ENCODE data around the gene PROC.
"Not testable (repeated sequence)": the region's sequence is repeated elsewhere in the genome, so short reads cannot be mapped to it uniquely, and the experiment has no call there.

Gene PROC

DNA sequence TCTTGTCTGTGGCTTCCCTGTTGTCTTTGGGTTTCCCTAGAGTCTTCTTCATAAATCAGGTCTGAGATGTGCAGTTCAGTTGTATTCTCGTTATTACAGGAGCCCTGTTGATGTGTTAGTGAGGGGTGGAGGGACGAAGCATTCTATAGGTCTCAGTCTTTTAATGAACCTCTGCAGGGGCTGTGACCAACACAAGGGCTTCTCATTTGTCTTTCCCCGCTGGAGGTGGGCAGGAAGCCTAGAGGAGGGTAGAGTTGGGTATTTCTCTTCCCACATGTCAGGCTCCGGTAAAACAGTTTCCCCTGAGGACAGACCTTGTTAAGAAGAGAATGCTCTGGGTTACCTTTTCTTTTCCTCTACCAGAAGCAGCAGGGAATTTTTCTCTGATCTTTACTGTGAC, 31.2 kb downstream of the PROC start:
- in situ Hi-C loops (cut with MboI; ENCODE audit: low sequenced_read_pairs, unreplicated experiment): no loop called here
- no peak for DNase-seq (ENCODE audit: low spot score)
- TF ChIP-seq, protein P1, sequence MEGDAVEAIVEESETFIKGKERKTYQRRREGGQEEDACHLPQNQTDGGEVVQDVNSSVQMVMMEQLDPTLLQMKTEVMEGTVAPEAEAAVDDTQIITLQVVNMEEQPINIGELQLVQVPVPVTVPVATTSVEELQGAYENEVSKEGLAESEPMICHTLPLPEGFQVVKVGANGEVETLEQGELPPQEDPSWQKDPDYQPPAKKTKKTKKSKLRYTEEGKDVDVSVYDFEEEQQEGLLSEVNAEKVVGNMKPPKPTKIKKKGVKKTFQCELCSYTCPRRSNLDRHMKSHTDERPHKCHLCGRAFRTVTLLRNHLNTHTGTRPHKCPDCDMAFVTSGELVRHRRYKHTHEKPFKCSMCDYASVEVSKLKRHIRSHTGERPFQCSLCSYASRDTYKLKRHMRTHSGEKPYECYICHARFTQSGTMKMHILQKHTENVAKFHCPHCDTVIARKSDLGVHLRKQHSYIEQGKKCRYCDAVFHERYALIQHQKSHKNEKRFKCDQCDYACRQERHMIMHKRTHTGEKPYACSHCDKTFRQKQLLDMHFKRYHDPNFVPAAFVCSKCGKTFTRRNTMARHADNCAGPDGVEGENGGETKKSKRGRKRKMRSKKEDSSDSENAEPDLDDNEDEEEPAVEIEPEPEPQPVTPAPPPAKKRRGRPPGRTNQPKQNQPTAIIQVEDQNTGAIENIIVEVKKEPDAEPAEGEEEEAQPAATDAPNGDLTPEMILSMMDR (IDR thresholded peaks at IDR 0.05; ENCODE audit: borderline replicate concordance, control extremely low read depth, extremely low read depth, insufficient read depth, missing control alignments): no peak

DNA sequence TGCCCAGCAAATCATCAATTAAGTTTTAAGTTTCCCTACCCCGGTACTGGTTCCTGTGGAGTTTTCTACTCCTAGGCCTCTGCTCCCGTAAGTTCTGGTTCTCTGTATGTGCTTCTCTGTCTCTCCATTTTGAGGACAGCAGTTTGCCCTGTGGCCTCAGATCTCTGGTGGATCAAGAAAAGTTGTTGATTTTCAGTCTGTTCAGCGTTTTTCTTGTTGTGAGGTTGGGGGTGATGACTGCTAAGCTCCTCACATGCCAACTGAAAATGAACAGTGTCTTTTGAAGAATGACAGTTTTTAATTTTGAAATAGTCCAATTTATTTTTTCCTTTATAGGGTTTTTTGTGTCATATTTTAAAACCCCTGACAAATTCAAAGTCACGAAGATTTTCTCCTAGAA, 31.7 kb downstream of the PROC start:
- in situ Hi-C loops (cut with MboI; ENCODE audit: low sequenced_read_pairs, unreplicated experiment): no loop called here
- no peak for DNase-seq (ENCODE audit: low spot score)
- TF ChIP-seq, protein P1 (IDR thresholded peaks at IDR 0.05; ENCODE audit: borderline replicate concordance, control extremely low read depth, extremely low read depth, insufficient read depth, missing control alignments): no peak

DNA sequence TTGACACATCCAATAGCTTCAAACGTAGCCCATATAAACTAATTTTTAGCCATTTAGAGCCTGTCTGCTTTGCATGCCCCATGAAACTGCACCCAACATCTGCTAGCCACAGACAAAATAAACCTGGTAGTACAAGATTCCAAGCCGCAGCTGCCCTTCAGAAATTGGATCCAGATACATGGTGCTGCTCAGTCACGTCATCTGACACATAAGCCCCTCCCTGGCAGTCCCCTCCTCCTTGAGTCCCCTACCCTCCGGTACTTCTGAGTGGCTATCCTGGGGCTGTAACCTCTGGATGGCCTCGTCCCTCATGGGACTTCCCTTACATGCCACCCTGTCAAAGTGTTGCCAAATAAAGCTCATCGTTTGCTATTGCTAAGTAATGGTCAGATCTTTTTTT, 33.8 kb downstream of the PROC start:
- DNase-seq (ENCODE audit: low spot score): no peak
- in situ Hi-C loops (cut with MboI; ENCODE audit: low sequenced_read_pairs, unreplicated experiment): no loop called here

DNA sequence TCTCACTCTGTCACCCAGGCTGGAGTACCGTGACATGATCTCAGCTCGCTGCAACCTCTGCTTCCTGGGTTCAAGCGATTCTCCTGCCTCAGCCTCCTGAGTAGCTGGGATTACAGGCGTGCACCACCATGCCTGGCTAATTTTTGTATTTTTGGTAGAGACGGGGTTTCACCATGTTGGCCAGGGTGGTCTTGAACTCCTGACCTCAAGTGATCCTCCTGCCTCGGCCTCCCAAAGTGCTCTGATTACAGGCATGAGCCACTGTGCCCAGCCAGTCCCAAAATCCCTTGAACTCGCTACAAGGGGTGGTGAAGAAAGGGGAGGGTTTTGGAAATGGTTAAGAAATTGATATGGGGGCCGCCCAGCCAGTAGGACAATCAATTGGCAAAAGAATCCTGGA, 34.2 kb downstream of the PROC start:
- in situ Hi-C loops (cut with MboI; ENCODE audit: low sequenced_read_pairs, unreplicated experiment); DNase-seq (ENCODE audit: low spot score): not testable (repeated sequence)

More for the DNA sequence above, 33.8 kb downstream of the PROC start:
- TF ChIP-seq, protein P1 (IDR thresholded peaks at IDR 0.05; ENCODE audit: borderline replicate concordance, control extremely low read depth, extremely low read depth, insufficient read depth, missing control alignments): no peak

DNA sequence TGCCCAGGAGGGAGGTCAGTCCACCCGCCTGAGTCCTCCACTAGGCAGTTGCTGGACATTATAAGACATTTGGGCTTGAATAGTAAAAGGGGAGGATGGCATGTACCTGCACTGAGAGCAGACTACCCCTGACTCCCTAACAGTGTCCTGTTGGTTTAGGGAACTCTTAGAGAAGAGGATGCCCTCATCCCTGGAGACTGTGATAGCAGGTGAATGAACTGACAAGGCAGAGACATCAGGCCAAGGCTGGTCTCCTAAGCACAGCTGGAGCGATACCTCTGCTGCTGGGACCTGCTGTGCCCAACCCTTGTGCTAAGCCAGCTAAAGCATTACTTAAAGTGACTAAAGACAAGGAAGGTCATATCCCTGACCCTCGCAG, 34.8 kb downstream of the PROC start:
- no peak for DNase-seq (ENCODE audit: low spot score)
- in situ Hi-C loops (cut with MboI; ENCODE audit: low sequenced_read_pairs, unreplicated experiment): no loop called here
- TF ChIP-seq, protein P1 (IDR thresholded peaks at IDR 0.05; ENCODE audit: borderline replicate concordance, control extremely low read depth, extremely low read depth, insufficient read depth, missing control alignments): no peak

DNA sequence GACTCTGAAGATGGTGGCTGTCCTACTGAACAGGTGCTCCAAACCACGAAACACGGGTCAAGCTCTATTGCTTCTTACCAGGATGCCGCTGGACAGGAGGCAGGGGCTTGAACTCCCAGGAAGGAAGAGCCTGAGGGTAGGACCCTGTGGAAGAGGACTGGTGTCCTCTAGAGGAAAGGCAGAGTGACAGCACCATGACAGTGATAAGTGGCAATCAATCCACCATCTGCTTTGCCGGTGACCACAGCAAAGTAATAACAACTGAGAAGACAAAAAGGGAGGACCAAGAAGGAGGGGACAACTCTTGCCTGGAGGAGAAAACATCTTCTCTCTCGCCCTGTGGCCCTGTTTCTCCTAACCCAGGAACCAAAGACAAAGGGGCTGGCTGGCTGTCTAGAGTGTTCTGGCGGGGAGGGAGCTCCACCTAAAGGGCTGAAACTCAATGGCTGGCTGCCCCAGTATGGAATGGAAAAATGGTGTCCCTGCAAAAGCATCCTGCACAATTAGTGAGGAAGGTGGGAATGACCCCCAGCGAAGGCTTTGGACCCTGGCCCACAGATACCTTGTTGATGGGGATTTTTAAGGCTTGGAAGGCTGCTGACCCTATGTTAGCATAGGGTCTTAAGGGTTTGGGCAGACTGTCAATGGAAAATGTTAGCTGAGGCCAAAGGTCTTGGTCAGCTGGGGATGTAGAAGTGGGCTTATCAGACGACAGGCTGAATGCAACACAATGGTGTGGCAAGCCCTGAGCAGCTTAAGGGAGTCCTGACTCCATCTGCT, 35.4 kb downstream of the PROC start:
- TF ChIP-seq, protein P1 (IDR thresholded peaks at IDR 0.05; ENCODE audit: borderline replicate concordance, control extremely low read depth, extremely low read depth, insufficient read depth, missing control alignments): no peak
- DNase-seq (ENCODE audit: low spot score): no peak
- in situ Hi-C loops (cut with MboI; ENCODE audit: low sequenced_read_pairs, unreplicated experiment): no loop called here

DNA sequence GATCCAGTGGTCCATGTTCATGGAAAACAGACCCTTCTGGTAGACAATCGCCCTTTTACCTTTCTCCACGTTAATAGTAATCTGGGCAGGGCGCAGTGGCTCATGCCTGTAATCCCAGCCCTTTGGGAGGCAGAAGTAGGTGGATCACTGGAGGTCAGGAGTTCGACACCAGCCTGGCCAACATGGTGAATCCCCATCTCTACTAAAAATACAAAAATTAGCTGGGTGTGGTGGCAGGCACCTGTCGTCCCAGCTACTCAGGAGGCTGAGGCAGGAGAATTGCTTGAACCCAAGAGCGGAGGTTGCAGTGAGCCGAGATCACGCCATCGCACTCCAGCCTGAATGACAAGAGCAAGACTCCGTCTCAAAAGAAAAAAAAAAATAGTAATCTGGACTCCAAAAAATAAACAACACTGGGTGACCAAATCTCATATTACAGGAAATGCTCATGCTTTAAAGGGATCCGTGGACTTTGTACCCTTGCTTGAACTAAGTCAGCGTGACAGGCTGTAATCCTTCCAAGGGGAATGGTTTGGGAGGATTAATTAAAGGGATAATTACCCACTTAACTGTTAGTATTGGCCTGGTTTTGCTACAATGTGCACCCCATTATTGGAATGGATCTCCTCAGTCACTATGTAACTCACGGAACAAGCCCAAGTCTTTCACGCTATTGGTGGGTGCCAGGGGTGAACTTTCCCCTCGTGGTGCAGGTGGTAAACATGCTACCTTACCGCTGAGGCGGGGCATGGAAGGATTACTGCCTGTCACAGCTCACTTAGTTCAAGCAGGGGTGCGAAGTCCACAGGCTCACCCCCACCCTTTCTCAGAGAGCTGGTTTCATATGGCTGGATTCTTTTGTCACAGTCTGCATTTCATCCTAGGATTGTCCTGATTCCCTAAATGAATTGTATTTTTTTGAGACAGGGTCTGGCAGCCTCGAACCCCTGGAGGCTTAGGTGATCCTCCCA, 36.7 kb downstream of the PROC start:
- TF ChIP-seq, protein P1 (IDR thresholded peaks at IDR 0.05; ENCODE audit: borderline replicate concordance, control extremely low read depth, extremely low read depth, insufficient read depth, missing control alignments): no peak
- DNase-seq (ENCODE audit: low spot score): no peak
- in situ Hi-C loops (cut with MboI; ENCODE audit: low sequenced_read_pairs, unreplicated experiment): no loop called here

All from GM13976 (cell line).